GM23338 (cell line): Measurements from ENCODE around the gene DUSP10.

Source experiments
- CREB1 ChIP-seq: fragments of 250-450 bp; sonication (Bioruptor Pico); IDR thresholded peaks from 2 replicates; pipeline ENCODE4 v1.5.0; 2020; ENCODE audit warnings: low read depth, mild to moderate bottlenecking, moderate library complexity
- CTCF ChIP-seq, 2 experiments: fragments of 200-600 bp in 1 of 2; sonication (generic) in 1 of 2; conservative IDR thresholded peaks; 2 replicates each; pipeline versions ENCODE4 v1.5.1 to v1.6.1; 2016 to 2017; ENCODE audit warnings: antibody characterized with exemption in 2 of 2, low read depth in 2 of 2, mild to moderate bottlenecking in 2 of 2, moderate library complexity in 1 of 2
- ETS1 ChIP-seq: IDR thresholded peaks from 2 replicates; pipeline ENCODE4 v1.6.1; 2016; ENCODE audit warnings: antibody characterized with exemption
- EZH2 ChIP-seq: fragments of 200-600 bp; sonication (generic); IDR thresholded peaks from one replicate; pipeline ENCODE4 v1.8.0; 2017; ENCODE audit warnings: antibody characterized with exemption, mild to moderate bottlenecking, low read depth; ENCODE audit not compliant: unreplicated experiment
- EZH2phosphoT487 ChIP-seq: fragments of 200-600 bp; sonication (generic); IDR thresholded peaks from one replicate; pipeline ENCODE4 v1.8.1; 2018; ENCODE audit warnings: antibody characterized with exemption; ENCODE audit not compliant: unreplicated experiment
- POLR2AphosphoS5 ChIP-seq: IDR thresholded peaks from 2 replicates; pipeline ENCODE4 v1.6.1; 2016; ENCODE audit warnings: antibody characterized with exemption, low read depth
- REST ChIP-seq: IDR thresholded peaks from one replicate; pipeline ENCODE4 v1.6.1; 2018; ENCODE audit warnings: antibody characterized with exemption; ENCODE audit not compliant: unreplicated experiment
- ZNF331 ChIP-seq: fragments of 250-450 bp; sonication (Bioruptor Pico); IDR thresholded peaks from 2 replicates; pipeline ENCODE4 v1.5.0; 2020; ENCODE audit warnings: low read depth, mild to moderate bottlenecking, moderate library complexity
- ZNF462 ChIP-seq: fragments of 250-450 bp; sonication (Bioruptor Pico); IDR thresholded peaks from 2 replicates; pipeline ENCODE4 v1.5.0; 2020; ENCODE audit warnings: mild to moderate bottlenecking, moderate library complexity

GRCh38 chr1:221766210-221766609 lies 24.3 kb upstream of the DUSP10 start:
- TF ChIP-seq POLR2AphosphoS5, result no peak
- no peak for TF ChIP-seq CTCF (conservative IDR thresholded peaks at IDR 0.05; ENCODE audit: low read depth in 2 of 2)
- no peak for TF ChIP-seq EZH2
- TF ChIP-seq EZH2phosphoT487, result no peak
- no peak for TF ChIP-seq ZNF462 (CRISPR knock-in tag)
- TF ChIP-seq ZNF331 (CRISPR knock-in tag), result no peak
- no peak for TF ChIP-seq REST
- TF ChIP-seq ETS1, result no peak
- no peak for TF ChIP-seq CREB1 (CRISPR knock-in tag)
